ENCODE data around the gene METTL27.
"Not testable (repeated sequence)": the region's sequence is repeated elsewhere in the genome, so short reads cannot be mapped to it uniquely, and the experiment has no call there.

DNA sequence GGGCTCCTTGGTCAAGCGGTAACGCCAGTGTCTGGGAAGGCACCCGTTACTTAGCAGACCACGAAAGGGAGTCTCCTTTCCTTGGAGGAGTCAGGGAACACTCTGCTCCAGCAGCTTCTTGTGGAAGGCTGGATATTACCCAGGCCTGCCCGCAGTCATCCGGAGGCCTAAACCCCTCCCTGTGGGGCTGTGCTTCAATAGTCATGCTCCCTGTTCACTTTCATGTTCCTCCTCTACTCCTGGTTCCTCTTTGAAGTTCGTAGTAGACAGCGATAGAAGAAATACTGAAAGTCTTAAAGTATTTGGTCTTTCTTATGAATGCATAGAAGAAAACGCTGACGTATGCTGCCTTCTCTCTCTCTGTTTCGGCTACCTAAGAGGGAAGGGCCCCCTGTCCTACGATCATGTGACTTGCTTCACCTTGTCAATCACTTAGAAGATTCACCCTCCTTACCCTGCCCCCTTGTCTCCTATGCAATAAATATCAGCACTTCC, 3.4 kb upstream of the METTL27 start:
- TF ChIP-seq, protein P1, sequence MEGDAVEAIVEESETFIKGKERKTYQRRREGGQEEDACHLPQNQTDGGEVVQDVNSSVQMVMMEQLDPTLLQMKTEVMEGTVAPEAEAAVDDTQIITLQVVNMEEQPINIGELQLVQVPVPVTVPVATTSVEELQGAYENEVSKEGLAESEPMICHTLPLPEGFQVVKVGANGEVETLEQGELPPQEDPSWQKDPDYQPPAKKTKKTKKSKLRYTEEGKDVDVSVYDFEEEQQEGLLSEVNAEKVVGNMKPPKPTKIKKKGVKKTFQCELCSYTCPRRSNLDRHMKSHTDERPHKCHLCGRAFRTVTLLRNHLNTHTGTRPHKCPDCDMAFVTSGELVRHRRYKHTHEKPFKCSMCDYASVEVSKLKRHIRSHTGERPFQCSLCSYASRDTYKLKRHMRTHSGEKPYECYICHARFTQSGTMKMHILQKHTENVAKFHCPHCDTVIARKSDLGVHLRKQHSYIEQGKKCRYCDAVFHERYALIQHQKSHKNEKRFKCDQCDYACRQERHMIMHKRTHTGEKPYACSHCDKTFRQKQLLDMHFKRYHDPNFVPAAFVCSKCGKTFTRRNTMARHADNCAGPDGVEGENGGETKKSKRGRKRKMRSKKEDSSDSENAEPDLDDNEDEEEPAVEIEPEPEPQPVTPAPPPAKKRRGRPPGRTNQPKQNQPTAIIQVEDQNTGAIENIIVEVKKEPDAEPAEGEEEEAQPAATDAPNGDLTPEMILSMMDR (IDR thresholded peaks at IDR 0.05) = not testable (repeated sequence)
- not testable (repeated sequence) for TF ChIP-seq POLR2AphosphoS5, EP300, POLR2A (IDR thresholded peaks at IDR 0.05)

Data from stomach (tissue), 4 donors.